Left ventricle myocardium inferior (tissue), 1 donor: ENCODE measurements around the gene OSM. TPM values are rescaled to one million over a fixed set of nuclear protein-coding genes. Genes with fewer than 3 reads are reported as not detected.

Source experiments
- DNase-seq: peaks from one replicate; pipeline ENCODE4 v3.0.0-alpha.2; 2020
- H3K27ac ChIP-seq: fragments of 200-600 bp; replicated peaks from 2 replicates; pipeline ENCODE4 v1.8.0; 2021
- H3K27me3 ChIP-seq: fragments of 200-600 bp; 2 replicates; pipeline ENCODE4 v1.8.0; 2021; ENCODE audit warnings: low read depth
- H3K36me3 ChIP-seq: fragments of 200-600 bp; 2 replicates; pipeline ENCODE4 v1.8.0; 2021
- H3K4me1 ChIP-seq: fragments of 200-600 bp; 2 replicates; pipeline ENCODE4 v1.8.0; 2021
- H3K4me3 ChIP-seq: fragments of 200-600 bp; 2 replicates; pipeline ENCODE4 v1.8.0; 2021; ENCODE audit warnings: mild to moderate bottlenecking, moderate library complexity
- H3K9me3 ChIP-seq: fragments of 200-600 bp; replicated peaks from 2 replicates; pipeline ENCODE4 v1.8.0; 2021
- intact Hi-C: fragments of 100-400 bp; cut with micrococcal nuclease; formaldehyde crosslinking; loops from one replicate; pipeline ENCODE4 v1.11.0; 2022
- total RNA-seq: library from RNA; stranded (reverse); fragmentation: NEBNext Ultra II Directional; extraction: Animal tissue kit (Norgen Biotek cat#: 25700); gene quantifications from one replicate; pipeline ENCODE4 v1.2.1, GENCODE V29; 2021
- TF ChIP-seq, protein P1 (sequence below): fragments of 200-600 bp; IDR thresholded peaks from 2 replicates; pipeline ENCODE4 v1.8.0; 2021; ENCODE audit warnings: antibody characterized with exemption, mild to moderate bottlenecking, borderline replicate concordance
- donor health status: DM: no; HTN: yes; CAD: no; lungs with severe emphysema.

The OSM gene
- total RNA-seq, 1 donor from 2014 or later: not detected

- Histone ChIP-seq H3K4me3 (no peak overlapping the region), H3K36me3 (peaks cover 20% of the 10 kb centered on the region), H3K4me1 (peaks cover 41% of the 10 kb centered on the region), H3K27me3 (no peaks in the 10 kb centered on the region), H3K27ac (no peak overlapping the region), H3K9me3 (no peaks in the 10 kb centered on the region)
- intact Hi-C loops: no loop called here
- no peak for DNase-seq
- TF ChIP-seq, protein P1, sequence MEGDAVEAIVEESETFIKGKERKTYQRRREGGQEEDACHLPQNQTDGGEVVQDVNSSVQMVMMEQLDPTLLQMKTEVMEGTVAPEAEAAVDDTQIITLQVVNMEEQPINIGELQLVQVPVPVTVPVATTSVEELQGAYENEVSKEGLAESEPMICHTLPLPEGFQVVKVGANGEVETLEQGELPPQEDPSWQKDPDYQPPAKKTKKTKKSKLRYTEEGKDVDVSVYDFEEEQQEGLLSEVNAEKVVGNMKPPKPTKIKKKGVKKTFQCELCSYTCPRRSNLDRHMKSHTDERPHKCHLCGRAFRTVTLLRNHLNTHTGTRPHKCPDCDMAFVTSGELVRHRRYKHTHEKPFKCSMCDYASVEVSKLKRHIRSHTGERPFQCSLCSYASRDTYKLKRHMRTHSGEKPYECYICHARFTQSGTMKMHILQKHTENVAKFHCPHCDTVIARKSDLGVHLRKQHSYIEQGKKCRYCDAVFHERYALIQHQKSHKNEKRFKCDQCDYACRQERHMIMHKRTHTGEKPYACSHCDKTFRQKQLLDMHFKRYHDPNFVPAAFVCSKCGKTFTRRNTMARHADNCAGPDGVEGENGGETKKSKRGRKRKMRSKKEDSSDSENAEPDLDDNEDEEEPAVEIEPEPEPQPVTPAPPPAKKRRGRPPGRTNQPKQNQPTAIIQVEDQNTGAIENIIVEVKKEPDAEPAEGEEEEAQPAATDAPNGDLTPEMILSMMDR: no peak
Observed at GRCh38 chr22:30286331-30286730, 19.7 kb upstream of the OSM start.

- peaks cover 20% of the 10 kb centered on the region for H3K36me3 ChIP-seq
- H3K27ac ChIP-seq: no peak overlapping the region
- H3K9me3 ChIP-seq: no peaks in the 10 kb centered on the region
- H3K27me3 ChIP-seq: no peaks in the 10 kb centered on the region
- no peak overlapping the region for H3K4me3 ChIP-seq
- TF ChIP-seq, protein P1: no peak
- DNase-seq: no peak
- H3K4me1 ChIP-seq: peaks cover 35% of the 10 kb centered on the region
- intact Hi-C loops: no loop called here
Observed at GRCh38 chr22:30285846-30286200, 19.2 kb upstream of the OSM start.

GRCh38 chr22:30285176-30285845 is 18.7 kb upstream of the OSM start:
- Histone ChIP-seq H3K36me3 (peaks cover 20% of the 10 kb centered on the region), H3K9me3 (no peaks in the 10 kb centered on the region), H3K4me1 (peaks cover 30% of the 10 kb centered on the region), H3K27ac (no peak overlapping the region), H3K4me3 (no peak overlapping the region), H3K27me3 (no peaks in the 10 kb centered on the region)
- no peak for DNase-seq
- intact Hi-C loops: no loop called here
- TF ChIP-seq, protein P1: no peak

DNA sequence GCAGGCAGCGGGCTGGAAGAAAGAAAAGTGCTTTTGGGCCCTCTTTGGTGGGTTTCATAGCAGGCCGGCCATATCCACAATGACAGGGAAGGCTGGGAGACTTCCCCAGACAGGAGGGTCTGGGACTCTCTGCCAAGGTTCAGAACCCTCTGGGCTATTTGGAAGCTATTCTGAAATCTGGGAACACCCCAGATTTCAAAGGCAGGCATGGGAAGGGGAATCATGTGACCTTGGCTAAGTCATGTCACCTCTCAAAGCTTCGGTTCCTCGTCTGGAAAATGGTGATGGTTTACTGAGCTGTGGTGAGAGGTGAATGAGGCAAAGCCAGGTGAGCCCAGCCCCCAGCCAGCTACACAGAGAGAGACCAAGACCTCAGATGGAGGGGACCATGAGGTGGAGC is 18.0 kb upstream of the OSM start:
- peaks cover 25% of the 10 kb centered on the region for H3K4me1 ChIP-seq
- intact Hi-C loops: no loop called here
- no peak overlapping the region for H3K27ac ChIP-seq
- DNase-seq: no peak
- H3K4me3 ChIP-seq: no peak overlapping the region
- TF ChIP-seq, protein P1: no peak
- H3K27me3 ChIP-seq: no peaks in the 10 kb centered on the region
- H3K36me3 ChIP-seq: peaks cover 20% of the 10 kb centered on the region
- H3K9me3 ChIP-seq: no peaks in the 10 kb centered on the region

DNA sequence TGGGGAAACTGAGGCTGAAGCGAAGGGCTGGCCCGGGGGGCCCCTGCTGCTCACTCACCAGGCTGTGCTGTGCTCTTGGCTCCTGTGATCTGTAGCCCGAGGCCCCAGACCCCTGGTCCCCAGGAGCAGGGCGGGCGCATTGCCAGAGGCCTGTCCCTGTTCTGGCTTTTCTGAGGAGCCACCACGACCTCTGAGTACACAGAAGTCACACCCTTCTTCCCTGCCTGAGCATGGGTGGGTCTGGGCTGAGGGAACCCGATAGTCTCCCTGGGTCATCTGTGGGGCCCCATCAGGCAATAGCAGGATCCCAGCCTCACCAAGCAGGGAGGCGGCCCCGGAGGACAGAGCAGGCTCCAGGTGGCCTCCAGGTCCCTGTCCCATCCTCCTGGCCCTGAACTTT is 17.5 kb upstream of the OSM start:
- DNase-seq: no peak
- intact Hi-C loops: no loop called here
- TF ChIP-seq, protein P1: no peak
- H3K27ac ChIP-seq: no peak overlapping the region
- H3K36me3 ChIP-seq: peaks cover 20% of the 10 kb centered on the region
- no peaks in the 10 kb centered on the region for H3K9me3 ChIP-seq
- no peak overlapping the region for H3K4me3 ChIP-seq
- H3K4me1 ChIP-seq: peaks cover 23% of the 10 kb centered on the region
- no peaks in the 10 kb centered on the region for H3K27me3 ChIP-seq

DNA sequence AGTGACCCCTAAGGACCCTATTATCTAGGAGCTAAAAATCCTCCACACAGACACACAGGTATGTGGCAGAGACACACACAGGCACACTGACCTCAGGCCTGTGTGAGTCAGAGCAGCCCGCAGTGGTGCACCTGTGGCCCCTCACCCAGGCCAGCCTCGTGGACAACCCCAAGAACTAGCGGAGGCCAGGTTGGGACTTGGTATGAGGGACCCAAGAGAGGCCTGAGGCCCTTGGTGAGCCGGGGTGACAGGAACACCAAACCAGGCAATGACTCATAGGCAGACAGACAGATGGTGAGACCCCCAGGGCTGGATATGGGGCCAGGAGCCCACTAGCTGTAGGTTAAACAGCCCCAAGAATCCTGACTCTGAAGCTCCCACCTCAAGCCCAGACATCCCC is 16.7 kb upstream of the OSM start:
- Histone ChIP-seq H3K4me1 (peaks cover 16% of the 10 kb centered on the region), H3K27me3 (no peaks in the 10 kb centered on the region), H3K4me3 (no peak overlapping the region), H3K27ac (no peak overlapping the region), H3K9me3 (no peaks in the 10 kb centered on the region), H3K36me3 (peaks cover 20% of the 10 kb centered on the region)
- intact Hi-C loops: no loop called here
- TF ChIP-seq, protein P1: no peak
- DNase-seq: no peak
